AG08395 (cell line): ENCODE data around the gene CENPH.
"Not testable (repeated sequence)": the region's sequence is repeated elsewhere in the genome, so short reads cannot be mapped to it uniquely, and the experiment has no call there.

Experiments
- DNase-seq: peaks from one replicate; pipeline ENCODE4 v3.0.0; 2012; ENCODE audit warnings: mixed read lengths, low spot score

CENPH gene

DNA sequence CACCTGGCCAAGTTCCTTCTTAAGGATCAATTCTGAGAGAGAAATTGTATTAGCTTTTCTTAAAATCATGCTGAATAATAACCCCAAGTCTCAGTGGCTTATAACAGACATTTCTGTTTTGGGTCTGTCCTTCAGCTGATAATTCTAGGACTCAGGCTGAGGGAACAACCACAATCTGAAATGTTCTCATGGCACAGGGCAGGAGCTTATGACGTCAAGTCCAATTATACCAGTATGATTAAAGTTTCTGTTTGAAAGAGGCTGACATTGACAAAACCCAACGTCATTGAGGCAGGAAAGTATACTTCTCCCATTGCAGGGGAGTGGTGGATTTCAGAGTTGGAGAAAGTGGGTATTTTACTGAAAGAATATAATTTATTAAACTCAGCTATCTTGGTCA lies 21.8 kb downstream of the CENPH start:
- no peak for DNase-seq

DNA sequence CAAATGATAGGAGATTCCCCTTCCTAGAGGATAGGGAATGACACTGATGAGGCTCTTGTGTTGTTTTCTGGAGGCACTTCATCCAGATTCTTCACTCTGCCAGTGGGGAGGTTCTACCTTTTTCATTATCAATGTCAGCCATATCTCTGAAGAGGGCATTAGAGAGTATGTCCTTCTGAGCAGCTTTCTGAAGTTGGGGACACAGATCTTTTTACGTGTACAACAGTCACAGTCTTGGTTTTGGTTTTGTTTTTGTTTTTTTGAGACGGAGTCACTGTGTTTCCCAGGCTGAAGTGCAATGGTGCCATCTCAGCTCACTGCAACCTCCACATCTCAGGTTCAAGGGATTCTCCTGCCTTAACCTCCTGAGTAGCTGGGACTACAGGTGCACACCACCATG lies 22.6 kb downstream of the CENPH start:
- DNase-seq = no peak

DNA sequence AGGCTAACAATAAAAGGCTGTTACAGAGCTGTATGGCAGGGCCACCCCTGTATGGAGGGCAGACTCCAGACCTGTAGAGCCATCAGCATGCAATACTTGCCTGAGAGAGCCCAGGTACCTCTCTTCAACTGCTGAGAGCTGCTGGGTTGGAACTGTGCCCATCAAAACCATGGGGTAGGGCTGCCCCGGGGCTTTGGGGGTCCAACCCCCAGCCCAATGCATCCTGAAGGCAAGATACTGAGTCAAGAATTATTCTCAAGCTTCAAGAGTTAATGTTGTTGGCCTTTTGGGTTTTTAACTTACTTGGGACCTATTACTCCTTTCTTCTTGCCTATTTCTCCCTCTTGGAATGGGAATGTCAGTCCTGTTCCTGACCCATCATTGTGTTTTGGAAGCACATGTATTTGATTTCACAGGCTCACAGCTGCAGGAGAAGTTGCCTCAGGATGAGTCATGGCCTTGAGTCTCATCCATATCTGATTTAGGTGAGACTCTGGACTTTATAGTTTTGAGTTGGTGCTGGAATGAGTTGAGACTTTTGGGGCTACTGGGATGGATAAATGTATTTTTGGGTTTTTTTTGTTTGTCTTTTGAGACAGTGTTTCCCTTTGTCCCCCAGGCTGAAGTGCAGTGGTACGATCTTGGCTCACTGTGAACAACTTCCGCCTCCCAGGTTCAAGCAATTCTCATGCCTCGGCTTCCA lies 24.3 kb downstream of the CENPH start:
- DNase-seq = peak; percentile 36

DNA sequence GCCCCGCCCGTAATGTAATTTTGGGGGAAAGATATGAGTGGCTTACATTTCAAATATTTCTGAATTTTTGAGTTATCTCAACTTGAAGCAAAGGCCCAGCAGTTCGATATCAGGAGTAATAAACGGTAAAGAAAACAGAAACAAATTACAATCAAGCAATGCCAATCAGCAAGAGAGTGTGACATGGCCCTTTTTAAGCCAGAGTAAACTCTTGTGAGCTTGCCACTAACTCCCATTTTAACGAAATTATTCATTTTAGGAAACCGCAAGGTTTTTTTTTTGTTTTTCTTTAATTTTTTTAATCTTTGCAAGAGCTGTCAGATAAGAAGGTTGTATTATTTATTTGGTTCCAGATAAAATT lies 27.7 kb downstream of the CENPH start:
- no peak for DNase-seq

DNA sequence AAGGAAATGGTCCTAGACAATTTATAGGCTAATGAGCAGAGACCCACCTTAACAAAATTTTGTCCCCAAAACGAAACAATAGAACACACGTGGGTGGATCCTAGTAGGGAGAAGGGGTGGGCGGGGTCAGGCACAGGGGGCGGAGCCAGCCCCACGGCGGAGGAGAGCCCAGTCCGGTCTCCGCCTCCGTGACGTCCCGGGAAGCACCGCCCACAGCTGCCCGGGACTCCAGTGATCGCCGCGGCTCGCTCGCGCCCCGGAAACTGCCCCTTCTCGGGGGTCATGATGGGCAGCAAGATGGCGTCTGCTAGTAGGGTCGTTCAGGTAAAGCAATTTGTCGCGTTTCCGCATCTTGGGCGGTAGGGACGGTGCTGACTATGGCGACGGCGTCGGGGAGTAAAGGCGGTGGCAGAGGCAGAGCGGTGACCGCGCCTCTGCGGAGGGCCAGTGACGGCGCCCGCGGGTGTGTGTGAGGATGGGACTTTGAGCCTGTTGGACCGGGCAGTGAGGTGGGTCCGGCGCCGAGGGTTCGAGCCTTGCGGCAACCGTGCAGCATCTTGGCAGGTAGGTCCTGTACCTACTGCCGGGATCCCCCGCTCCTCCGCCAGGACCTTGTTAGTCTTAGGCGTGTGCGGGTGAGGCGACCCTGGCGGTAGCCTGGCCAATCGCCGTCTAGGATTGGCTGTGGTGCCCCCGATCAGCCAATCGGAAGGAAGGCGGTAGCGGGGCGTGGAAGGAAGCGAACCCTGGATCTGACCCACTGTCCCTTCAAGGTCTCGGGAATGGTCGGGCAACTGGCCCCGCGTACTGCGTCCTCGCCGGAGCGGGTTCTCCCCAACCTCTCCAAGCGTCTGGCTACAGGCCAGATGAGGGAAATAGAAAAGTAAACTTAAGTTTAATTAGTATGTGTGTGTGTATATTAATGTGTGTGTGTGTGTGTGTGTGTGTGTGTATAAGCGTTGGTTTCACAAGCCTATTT lies 28.5 kb downstream of the CENPH start:
- DNase-seq = peak; percentile 99

DNA sequence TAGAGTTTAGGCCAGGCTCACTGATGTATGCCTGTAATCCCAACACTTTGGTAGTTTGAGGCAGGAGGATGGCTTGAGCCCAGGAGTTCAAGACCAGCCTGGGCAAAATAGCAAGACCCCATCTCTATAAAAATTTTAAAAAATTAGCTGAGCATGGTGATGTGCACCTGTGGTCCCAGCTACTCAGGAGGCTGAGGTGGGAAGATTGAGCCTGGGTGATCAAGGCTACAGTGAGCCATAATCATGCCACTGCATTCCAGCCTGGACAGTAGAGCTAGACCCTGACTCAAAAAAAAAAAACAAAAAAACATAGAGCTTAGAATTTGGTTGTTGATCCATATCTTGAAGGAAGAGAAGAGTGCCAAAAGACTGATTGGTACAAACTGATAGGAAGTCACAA lies 30.6 kb downstream of the CENPH start:
- DNase-seq = no peak

DNA sequence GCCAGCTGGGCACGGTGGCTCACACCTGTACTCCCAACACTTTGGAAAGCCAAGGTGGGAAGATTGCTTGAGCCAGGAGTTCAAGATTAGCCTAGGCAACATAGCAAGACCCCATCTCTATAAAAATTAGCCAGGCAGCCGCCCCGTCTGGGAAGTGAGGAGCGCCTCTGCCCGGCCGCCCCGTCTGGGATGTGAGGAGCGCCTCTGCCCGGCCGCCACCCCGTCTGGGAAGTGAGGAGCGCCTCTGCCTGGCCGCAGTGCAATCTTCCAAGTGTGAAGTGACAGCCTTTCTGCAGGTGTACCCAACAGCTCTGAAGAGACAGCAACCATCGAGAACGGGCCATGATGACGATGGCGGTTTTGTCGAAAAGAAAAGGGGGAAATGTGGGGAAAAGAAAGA lies 31.0 kb downstream of the CENPH start:
- not testable (repeated sequence) for DNase-seq

DNA sequence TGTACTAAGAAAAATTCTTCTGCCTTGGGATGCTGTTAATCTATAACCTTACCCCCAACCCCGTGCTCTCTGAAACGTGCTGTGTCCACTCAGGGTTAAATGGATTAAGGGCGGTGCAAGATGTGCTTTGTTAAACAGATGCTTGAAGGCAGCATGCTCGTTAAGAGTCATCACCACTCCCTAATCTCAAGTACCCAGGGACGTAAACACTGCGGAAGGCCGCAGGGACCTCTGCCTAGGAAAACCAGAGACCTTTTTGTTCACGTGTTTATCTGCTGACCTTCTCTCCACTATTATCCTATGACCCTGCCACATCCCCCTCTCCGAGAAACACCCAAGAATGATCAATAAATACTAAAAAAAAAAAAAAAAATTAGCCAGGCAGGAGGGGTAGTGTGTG lies 31.4 kb downstream of the CENPH start:
- DNase-seq = not testable (repeated sequence)

DNA sequence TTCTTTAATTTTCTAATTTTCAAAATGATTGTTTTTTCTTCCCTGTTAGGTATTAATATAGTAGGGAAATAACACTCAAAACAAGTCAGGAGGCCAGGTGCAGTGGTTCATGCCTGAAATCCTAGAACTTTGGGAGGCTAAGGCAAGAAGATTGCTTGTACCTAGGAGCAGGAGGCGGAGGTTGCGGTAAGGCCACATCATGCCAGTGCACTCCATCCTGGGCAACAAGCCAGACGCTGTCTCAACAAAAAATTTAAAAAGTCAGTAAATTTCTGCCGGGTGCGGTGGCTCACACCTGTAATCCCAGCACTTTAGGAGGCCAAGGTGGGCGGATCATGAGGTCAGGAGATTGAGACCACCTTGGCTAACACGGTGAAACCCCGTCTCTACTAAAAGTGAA lies 35.1 kb downstream of the CENPH start:
- DNase-seq = no peak

DNA sequence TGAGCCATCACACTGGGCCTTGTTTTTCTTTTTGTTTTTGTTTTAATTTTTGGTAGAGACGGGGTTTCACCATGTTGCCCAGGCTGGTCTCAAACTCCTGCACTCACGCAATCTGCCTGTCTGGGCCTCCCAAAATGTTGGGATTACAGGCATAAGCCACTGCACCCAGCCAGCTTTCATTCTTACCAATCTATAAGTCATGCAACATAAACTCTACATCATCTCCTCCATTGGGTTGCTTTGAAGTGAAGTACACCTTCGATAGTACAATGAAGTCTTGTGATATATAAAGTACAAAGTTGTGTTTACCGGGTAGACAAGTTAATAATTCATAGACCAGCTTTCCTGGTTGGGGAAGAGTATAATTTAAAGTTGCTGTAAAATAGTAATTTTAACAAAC lies 36.5 kb downstream of the CENPH start:
- DNase-seq = no peak

DNA sequence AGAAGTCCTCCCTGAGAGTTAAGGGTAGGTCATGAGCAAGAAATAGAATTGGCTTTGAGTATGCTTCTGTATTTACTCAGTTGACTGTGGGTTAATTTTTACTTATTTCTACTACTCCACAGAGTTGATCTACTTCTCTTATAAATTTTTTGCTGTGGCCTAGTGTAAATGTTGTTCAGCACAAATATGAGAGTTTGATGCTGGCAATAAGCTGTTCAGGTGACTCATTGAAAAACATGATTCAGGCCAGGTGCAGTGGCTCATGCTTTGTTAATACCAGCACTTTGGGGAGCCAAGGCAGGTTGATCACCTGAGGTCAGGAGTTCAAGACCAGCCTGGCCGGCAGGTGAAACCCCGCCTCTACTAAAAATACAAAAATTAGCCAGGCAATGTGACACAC lies 40.8 kb downstream of the CENPH start:
- no peak for DNase-seq

DNA sequence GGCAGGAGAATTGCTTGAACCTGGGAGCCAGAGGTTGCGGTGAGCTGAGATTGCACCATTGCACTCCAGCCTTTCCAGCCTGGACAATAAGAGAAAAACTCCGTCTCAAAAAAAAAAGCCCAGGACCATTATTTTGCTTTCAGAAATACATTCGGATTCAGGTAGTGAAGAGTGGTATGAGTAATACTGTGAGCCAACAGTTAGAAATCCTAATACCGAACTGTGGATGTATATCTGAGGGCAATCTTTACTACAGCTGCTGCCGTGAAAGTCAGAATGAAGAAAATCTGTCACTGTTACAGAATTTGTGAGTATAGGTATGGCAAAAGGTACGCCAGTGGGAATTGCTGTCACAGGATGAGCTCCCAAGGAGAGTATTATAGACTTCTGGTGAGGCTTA lies 41.9 kb downstream of the CENPH start:
- no peak for DNase-seq

DNA sequence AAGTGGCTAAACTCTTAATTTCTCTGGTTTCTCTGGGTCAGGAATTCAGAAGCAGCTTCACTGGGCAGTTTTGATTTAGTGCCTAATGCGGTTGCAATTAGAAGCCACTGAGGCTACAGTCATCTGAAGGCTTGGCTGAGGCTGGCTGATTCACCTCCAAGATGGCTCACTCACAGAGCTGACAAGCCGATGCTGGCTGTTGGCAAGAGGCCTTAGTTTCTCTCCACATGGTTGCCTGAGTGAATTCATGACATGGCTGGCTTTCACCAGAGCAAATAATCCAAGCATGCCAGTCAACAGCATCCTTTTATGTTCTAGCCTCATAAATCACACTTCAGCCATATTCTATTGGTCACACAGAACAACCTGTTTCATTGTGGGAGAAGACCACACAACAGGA lies 42.5 kb downstream of the CENPH start:
- DNase-seq = no peak

DNA sequence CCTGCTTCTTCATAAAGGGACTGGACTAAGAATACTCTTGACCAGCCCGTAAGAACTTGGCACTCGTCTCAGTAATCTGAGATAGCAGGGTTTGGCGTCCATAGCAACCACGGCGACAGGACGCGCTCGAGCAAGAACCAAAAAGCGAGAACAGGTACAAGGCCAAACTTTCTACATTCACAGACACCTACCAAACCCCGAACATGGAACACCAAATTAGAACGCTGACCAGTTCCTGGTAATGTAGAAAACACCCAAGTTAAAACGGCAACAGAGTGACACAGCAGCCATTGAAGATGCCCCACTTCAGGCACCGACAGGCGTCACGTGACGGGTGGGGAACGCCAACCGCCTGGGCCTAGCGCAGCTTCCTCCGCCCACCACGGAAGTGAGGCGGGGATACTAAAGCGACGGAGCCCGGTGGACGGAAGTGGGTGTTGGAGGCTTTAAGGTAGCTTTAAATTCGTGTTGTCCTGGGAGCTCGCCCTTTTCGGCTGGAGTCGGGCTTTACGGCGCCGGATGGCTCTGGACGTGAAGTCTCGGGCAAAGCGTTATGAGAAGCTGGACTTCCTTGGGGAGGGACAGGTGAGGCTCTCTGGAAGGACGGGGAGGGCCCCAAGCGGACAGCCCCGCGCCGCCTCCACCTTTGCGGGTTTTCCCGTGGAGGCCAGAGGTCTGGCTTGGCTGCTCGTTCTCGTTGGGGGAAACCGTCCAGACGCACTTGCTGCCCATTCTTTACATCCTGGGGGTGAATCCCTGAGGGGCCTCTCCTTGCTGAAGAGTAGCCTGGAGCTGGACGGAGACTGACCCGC lies 45.3 kb downstream of the CENPH start, which contains the start of gene CDK7:
CDK7 (plus strand) TSS at position 430 of the 812 bp plus-strand sequence; CDS start at position 520, 90 bp downstream.
- peak; percentile 97 for DNase-seq

DNA sequence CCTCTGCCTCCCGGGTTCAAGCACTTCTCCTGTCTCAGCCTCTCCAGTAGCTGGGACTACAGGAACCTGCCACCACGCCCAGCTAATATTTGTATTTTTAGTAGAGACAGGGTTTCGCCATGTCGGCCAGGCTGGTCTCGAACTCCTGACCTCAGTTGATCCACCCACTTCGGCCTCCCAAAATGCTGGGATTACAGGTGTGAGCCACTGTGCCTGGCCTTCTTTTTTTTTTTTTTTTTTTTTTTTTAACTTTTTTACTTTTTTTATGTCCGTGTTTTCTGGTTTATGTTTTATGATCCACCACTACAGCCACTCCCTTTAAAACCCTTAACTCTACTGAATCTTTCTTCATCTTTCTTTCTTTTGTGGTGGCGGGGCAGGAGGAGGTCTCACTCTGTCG lies 47.4 kb downstream of the CENPH start:
- not testable (repeated sequence) for DNase-seq

DNA sequence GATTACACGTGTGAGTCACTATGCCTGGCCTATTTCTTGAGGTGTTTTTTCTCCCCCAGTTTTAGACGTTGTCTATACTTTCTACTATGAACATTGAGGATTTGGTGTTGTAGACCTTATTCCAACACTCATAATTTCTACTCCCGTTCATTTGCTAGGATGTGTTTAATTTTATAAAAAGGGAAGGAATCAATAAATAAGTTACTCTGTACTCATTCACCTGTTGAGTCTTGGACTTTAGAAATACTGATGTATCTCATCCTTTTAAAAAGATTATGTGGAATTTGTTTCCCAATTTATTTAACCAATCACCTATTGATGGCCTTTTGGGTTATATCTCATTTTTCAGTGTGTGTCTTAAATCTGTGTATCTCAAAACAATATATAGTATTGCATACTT lies 48.5 kb downstream of the CENPH start:
- DNase-seq = no peak

DNA sequence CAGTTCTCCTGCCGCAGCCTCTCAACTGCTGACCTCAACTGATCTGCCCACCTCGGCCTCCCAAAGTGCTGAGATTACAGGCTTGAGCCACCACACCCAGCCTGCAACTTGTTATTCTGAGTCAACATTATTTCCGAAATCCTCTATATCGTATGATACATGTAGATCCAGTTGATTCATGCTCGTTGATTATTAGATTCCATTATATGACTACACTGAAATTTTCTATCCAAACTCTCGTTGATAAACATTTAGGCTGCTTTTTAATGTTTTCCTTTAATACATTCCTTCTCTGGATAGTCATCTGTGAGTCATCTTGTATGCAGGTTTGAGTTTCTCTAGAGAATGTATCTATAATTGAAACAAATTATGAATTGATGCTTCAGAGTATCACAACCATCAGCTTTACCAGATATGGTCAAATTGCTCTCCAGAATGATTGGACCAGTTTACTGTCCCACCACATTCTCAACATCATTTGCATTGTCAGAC lies 49.4 kb downstream of the CENPH start:
- peak; percentile 61 for DNase-seq

DNA sequence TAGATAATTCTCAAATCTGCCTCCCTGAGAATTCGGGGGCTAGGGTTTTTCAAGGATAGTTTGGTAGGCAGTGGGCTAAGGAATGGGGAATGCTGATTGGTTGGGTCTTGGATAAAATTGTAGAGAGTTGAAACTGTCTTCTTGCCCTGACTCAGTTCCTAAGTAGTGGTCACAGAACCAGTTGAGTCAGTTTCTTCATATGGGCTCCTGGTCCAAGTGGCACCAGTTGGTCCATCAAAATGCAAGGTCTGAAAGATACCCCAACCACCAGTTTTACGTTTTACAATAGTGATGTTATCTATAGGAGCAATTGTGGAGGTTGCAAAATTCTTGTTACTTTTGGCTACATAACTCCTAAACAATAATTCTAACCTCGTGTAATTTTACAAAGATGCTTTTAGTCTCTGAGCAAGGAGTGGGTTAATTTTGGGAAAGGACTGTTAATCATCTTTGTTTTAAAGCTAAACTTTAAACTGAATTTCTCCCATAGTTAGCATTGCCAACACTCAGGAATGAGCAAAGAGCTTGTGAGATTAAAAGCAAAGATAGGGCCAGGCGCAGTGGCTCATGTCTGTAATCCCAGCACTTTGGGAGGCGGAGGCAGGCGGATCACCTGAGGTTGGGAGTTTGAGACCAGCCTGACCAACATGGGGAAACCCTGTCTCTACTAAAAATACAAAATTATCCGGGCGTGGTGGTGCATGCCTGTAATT lies 53.0 kb downstream of the CENPH start:
- DNase-seq = no peak

DNA sequence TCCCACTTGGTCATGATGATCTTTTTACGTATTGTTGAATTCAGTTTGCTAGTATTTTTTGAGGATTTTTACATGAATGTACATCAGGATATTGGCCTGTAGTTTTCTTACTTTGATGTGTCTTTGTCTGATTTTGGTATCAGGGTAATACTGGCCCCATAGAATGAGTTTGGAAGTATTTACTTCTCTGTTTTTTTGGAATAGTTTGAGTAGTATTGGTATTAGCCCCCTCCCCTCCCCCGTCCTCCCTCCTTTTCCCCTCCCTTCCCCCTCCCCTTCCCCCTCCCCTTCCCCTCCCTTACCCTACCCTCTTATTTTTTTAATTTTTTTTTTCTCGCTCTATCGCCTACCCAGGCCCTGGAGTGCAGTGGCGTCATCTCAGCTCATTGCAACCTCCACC lies 55.6 kb downstream of the CENPH start:
- DNase-seq = no peak

DNA sequence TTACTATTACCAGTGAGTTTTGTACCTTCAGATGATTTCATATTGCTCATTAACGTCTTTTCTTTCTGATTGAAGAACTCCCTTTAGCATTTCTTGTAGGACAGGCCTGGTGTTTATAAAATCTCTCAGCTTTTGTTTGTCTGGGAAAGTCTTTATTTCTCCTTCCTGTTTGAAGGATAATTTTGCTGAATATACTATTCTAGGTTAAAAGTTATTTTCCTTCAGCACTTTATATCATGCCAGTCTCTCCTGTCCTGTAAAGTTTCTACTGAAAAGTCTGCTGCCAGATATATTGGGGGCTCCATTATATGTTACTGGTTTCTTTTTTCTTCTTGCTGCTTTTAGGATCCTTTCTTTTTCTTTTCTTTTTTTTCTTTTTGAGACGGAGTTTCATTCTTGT lies 58.6 kb downstream of the CENPH start:
- no peak for DNase-seq

DNA sequence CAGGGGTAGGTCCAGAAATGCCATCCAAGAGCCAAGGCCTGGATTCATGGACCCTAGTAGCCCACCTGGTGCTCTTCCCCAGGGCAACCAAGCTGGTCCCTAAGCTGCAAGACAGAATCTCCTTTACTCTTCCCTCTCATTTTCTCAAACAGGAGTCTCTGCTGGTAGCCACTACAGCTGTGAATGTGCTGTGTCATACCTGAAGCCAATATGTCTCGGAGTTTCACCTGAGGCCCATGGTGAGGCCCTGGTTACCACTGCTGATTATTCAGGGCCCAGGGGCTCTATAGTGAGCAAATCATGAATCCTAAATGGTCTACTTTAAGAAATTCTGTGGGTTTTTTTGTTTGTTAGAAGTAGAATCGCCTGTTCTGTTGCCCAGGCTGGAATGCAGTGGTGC lies 61.2 kb downstream of the CENPH start:
- DNase-seq = no peak

DNA sequence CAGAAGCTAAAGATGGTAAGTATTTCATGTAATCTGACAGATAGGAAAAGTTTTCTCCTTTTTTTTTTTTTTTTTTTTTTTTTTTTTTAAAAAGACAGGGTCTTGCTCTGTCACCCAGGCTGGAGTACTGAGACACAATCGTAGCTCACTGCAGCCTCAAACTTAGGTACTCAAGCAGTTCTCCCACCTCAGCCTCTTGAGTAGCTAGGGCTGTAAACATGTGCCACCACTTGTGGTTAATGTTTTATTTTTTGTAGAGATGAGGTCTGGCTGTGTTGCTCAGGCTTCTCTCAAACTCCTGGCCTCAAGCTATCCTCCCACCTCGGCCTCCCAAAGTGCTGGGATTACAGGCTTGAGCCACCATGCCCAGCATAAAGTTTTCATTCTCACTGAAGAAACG lies 63.1 kb downstream of the CENPH start:
- DNase-seq = no peak
